Mammary epithelial cell (primary cell): Measurements from ENCODE around the gene FAHD1.

ENCODE experiments used
- EZH2 ChIP-seq: IDR thresholded peaks from 2 replicates; pipeline ENCODE4 v1.6.1; 2012; ENCODE audit warnings: low read length, inconsistent platforms, borderline replicate concordance
- TF ChIP-seq, protein P1 (sequence below), 2 donors: IDR thresholded peaks in 1 of 2; conservative IDR thresholded peaks in 1 of 2; 2 replicates each; pipeline ENCODE4 v1.5.1; 2011 to 2012; ENCODE audit warnings: inconsistent platforms in 2 of 2, low read length in 2 of 2, mild to moderate bottlenecking in 2 of 2, control low read depth in 1 of 2, low read depth in 1 of 2; ENCODE audit not compliant: insufficient read depth in 1 of 2; ENCODE audit errors: extremely low read depth in 1 of 2

DNA sequence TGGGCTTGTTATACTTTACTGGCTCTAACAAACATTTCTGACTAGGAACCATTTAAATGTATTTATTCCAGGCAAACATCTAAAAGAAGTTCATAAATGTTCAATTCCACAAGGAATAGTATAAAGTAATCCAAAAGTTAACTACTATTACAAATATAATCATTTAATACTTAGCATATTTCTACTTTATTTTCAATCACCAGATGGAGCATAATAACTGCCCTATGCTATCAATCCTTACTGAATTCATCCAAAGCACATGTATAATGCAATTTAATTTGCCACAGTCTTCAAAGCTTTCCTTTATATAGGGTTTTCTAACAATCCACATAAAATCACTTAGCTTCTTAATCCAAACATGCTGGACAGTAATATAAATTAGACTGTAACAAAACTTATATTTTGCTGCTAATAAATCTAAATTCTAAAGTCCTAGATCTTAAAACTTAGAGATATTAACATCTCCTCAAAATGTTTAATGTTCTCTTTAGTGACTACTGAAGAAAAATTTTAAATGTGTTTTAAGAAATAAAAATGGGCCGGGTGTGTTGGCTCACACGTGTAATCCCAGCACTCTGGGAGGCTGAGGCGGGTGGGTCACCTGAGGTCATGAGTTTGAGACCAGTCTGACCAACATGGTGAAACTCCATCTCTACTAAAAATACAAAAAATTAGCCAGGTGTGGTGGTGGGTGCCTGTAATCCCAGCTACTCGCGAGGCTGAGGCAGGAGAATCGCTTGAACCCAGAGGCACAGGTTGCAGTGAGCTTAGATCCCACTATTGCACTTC, 39.1 kb downstream of the FAHD1 start:
- TF ChIP-seq, protein P1, sequence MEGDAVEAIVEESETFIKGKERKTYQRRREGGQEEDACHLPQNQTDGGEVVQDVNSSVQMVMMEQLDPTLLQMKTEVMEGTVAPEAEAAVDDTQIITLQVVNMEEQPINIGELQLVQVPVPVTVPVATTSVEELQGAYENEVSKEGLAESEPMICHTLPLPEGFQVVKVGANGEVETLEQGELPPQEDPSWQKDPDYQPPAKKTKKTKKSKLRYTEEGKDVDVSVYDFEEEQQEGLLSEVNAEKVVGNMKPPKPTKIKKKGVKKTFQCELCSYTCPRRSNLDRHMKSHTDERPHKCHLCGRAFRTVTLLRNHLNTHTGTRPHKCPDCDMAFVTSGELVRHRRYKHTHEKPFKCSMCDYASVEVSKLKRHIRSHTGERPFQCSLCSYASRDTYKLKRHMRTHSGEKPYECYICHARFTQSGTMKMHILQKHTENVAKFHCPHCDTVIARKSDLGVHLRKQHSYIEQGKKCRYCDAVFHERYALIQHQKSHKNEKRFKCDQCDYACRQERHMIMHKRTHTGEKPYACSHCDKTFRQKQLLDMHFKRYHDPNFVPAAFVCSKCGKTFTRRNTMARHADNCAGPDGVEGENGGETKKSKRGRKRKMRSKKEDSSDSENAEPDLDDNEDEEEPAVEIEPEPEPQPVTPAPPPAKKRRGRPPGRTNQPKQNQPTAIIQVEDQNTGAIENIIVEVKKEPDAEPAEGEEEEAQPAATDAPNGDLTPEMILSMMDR (conservative IDR thresholded peaks at IDR 0.05 in 1 of 2, IDR thresholded peaks at IDR 0.05 in 1 of 2; ENCODE audit: extremely low read depth in 1 of 2, insufficient read depth in 1 of 2, low read depth in 1 of 2, low read length in 2 of 2): no peak
- no peak for TF ChIP-seq EZH2
